Measurements from ENCODE around the gene NEO1. TPM values are rescaled to one million over a fixed set of nuclear protein-coding genes. Genes with fewer than 3 reads are reported as not detected.

NEO1 gene
- total RNA-seq, 1 donor from 2014 or later: 136 TPM

- Mint-ChIP-seq H3K27me3 (ENCODE audit: low read depth) (no peaks in the 10 kb centered on the region), H3K27ac (no peak overlapping the region), H3K36me3 (peaks cover 42% of the 10 kb centered on the region), H3K4me1 (no peaks in the 10 kb centered on the region), H3K4me3 (no peak overlapping the region), H3K9me3 (peaks cover 43% of the 10 kb centered on the region)
- TF ChIP-seq CTCF (IDR thresholded peaks at IDR 0.05; ENCODE audit: unreplicated experiment): no peak
- DNase-seq (ENCODE audit: low spot score in 2 of 2, unreplicated experiment in 2 of 2): no peak
These were observed 174.0 kb downstream of the NEO1 start for GRCh38 chr15:73226093-73226814.

- Mint-ChIP-seq H3K9me3 (peaks cover 39% of the 10 kb centered on the region), H3K27me3 (ENCODE audit: low read depth) (no peaks in the 10 kb centered on the region), H3K27ac (no peak overlapping the region), H3K36me3 (peaks cover 41% of the 10 kb centered on the region), H3K4me1 (no peaks in the 10 kb centered on the region), H3K4me3 (no peak overlapping the region)
- no peak for TF ChIP-seq CTCF (IDR thresholded peaks at IDR 0.05; ENCODE audit: unreplicated experiment)
- DNase-seq (ENCODE audit: low spot score in 2 of 2, unreplicated experiment in 2 of 2): no peak
These were observed 175.3 kb downstream of the NEO1 start for GRCh38 chr15:73227433-73228056.

DNA sequence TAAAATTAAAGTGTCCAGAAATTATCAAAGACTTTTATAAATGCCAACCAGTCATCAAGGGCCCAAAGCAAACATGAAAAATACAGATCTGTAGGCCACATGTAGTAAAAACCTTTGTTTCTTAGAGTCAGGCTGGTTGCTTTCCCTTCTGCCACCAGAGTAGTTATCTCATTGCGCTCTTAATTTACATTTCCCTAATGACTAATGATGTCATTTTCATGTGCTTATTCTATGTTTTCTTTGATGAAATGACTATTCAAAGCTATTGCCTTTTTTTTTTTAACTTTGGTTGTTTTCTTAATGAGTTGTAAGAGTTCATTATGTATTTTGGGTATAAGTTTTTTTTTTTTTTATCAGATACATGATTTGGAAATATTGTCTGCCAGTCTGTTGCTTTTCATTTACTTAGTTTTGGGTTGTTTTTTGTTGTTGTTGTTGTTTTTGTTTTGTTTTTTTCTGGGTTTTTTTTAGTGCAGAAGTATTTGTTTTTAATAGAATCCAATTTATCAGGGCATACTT, 175.9 kb downstream of the NEO1 start:
- DNase-seq (ENCODE audit: low spot score in 2 of 2, unreplicated experiment in 2 of 2): no peak
- Mint-ChIP-seq H3K4me3 (no peak overlapping the region), H3K9me3 (peaks cover 32% of the 10 kb centered on the region), H3K27ac (no peak overlapping the region), H3K36me3 (peaks cover 36% of the 10 kb centered on the region), H3K4me1 (no peaks in the 10 kb centered on the region), H3K27me3 (ENCODE audit: low read depth) (no peaks in the 10 kb centered on the region)
- TF ChIP-seq CTCF (IDR thresholded peaks at IDR 0.05; ENCODE audit: unreplicated experiment): no peak

DNA sequence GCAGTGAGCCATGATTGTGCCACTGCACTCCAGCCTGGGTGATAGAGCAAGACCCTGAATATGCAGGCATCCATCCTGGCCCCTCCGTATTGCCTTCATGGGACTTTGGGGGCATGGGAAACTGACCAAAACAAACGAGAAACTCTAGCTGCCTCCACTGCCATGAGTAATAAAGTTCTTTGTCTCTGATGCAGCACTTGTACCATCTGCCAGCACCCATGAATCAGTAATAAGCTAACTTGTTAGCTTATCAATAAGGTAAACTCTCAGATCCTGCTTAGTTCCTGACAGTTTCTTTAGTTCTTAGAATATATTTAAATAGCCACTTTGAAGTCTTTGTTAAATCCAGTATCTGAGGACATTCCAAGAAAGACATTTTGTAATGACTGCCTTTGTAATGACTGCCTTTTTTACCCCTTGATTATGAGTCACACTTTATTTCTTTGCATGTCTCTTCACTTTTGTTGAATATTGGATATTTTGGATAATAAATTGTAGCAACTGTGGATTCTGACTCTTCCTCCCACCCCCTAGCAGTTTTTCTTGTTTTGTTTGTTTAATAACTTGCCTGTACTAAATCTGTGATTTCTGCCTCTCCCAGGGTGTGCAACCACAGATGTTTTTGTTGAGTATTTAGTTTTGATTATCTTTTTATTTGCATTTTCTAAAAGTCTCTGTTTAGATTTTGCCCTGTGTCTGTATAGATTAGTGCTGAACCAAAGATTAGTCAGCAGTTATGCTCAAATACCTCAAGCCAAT, 179.6 kb downstream of the NEO1 start:
- H3K36me3 Mint-ChIP-seq: peaks cover 20% of the 10 kb centered on the region
- no peak overlapping the region for H3K4me3 Mint-ChIP-seq
- no peaks in the 10 kb centered on the region for H3K4me1 Mint-ChIP-seq
- no peaks in the 10 kb centered on the region for H3K27me3 Mint-ChIP-seq (ENCODE audit: low read depth)
- DNase-seq (ENCODE audit: low spot score in 2 of 2, unreplicated experiment in 2 of 2): no peak
- no peak overlapping the region for H3K27ac Mint-ChIP-seq
- no peak for TF ChIP-seq CTCF (IDR thresholded peaks at IDR 0.05; ENCODE audit: unreplicated experiment)
- H3K9me3 Mint-ChIP-seq: peaks cover 15% of the 10 kb centered on the region

DNA sequence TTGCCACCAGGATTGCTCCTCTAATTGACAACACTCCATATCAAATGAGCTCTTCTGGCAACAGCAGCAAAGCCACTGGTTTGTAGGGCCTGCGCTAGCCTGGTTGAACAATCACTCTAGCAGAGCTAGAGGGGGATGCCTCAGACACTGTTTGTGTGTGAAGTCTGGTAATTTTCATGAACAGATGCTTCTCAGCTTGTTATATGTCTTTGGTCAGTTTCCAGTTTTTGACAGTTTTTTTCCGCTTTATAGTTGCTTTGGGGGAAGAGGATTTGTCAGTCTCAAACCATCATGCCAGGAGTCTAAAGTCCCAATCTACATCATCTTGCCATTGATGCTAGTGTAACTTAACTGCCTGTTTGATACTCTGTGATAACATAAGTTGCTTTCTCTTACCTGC, 180.5 kb downstream of the NEO1 start:
- Mint-ChIP-seq H3K9me3 (peaks cover 15% of the 10 kb centered on the region), H3K27ac (no peak overlapping the region), H3K4me1 (no peaks in the 10 kb centered on the region), H3K27me3 (ENCODE audit: low read depth) (no peaks in the 10 kb centered on the region), H3K4me3 (no peak overlapping the region), H3K36me3 (peaks cover 28% of the 10 kb centered on the region)
- no peak for DNase-seq (ENCODE audit: low spot score in 2 of 2, unreplicated experiment in 2 of 2)
- TF ChIP-seq CTCF (IDR thresholded peaks at IDR 0.05; ENCODE audit: unreplicated experiment): no peak
